Testis (tissue), 3 donors: ENCODE data around the gene RDX. TPM values are rescaled to one million over a fixed set of nuclear protein-coding genes. Genes with fewer than 3 reads are reported as not detected.

Experiments used
- DNase-seq: peaks from one replicate; pipeline ENCODE4 v3.0.0-alpha.2; 2019
- H3K27ac ChIP-seq, 2 donors: fragments of 200-600 bp; sonication (generic); one replicate each; pipeline ENCODE4 v1.5.1; 2019
- H3K27me3 ChIP-seq: fragments of 200-600 bp; sonication (generic); one replicate; pipeline ENCODE4 v1.5.1; 2019
- H3K36me3 ChIP-seq: fragments of 200-600 bp; sonication (generic); one replicate; pipeline ENCODE4 v1.5.1; 2017; ENCODE audit warnings: low read depth; ENCODE audit errors: missing control alignments
- H3K4me1 ChIP-seq: fragments of 200-600 bp; sonication (generic); one replicate; pipeline ENCODE4 v1.5.1; 2019
- H3K4me3 ChIP-seq, 2 donors: fragments of 200-600 bp; sonication (generic); one replicate each; pipeline ENCODE4 v1.5.1; 2017 to 2019
- H3K9me3 ChIP-seq: fragments of 200-600 bp; sonication (generic); one replicate; pipeline ENCODE4 v1.5.1; 2017
- CTCF ChIP-seq, 3 experiments: fragments of 450-650 bp in 2 of 3; fragments of 200-600 bp in 1 of 3; sonication (generic) in 1 of 3; IDR thresholded peaks; one replicate each; pipeline ENCODE4 v1.5.1; 2016 to 2019; ENCODE audit warnings: antibody characterized with exemption in 3 of 3, mild to moderate bottlenecking in 2 of 3, moderate library complexity in 1 of 3
- POLR2A ChIP-seq: fragments of 450-650 bp; IDR thresholded peaks from one replicate; pipeline ENCODE4 v1.6.1; 2017; ENCODE audit warnings: antibody characterized with exemption, mild to moderate bottlenecking, moderate library complexity
- WGBS, 2 donors: methylation state at CpG; one replicate each; pipeline ENCODE4 v1.1.5; 2018; 5-methylcytosine and 5-hydroxymethylcytosine counted together
- intact Hi-C: fragments of 100-400 bp; cut with DNase I; formaldehyde crosslinking; loops from one replicate; pipeline ENCODE4 v1.15.1; 2023; ENCODE audit warnings: low total_unique reads
- polyA plus RNA-seq: library from polyadenylated mRNA; stranded (reverse); fragments of 350-450 nt; fragmentation: Illumina TruSeq; extraction: RNeasy Lipid Tissue Mini Kit (QIAGEN cat#74804); gene quantifications from one replicate; pipeline ENCODE4 v1.2.3, GENCODE V29; 2014; ENCODE audit warnings: low read depth, low replicate concordance; ENCODE audit not compliant: insufficient read depth
- total RNA-seq, 2 donors: library from RNA; depleted of rRNA; stranded (reverse); fragments of >200 nt; gene quantifications; one replicate each; pipeline ENCODE4 v1.2.3, GENCODE V29; 2016

Gene RDX
- total and polyA plus RNA-seq, 3 donors from 2014 or later, result 39.8 to 170 (median 144) TPM

- intact Hi-C loops, result no loop called here
- TF ChIP-seq CTCF (IDR thresholded peaks at IDR 0.05) (no peak), POLR2A (no peak)
These were observed 42.3 kb upstream of the RDX start for GRCh38 chr11:110338684-110339083.

GRCh38 chr11:110337570-110338193 is 41.3 kb upstream of the RDX start:
- H3K9me3 ChIP-seq, result no peaks in the 10 kb centered on the region
- no peak overlapping the region for H3K27ac ChIP-seq
- DNase-seq, result no peak
- TF ChIP-seq CTCF (IDR thresholded peaks at IDR 0.05) (no peak), POLR2A (no peak)
- 60 to 76% methylated on average over 4 of the region's 4 CpGs for WGBS, 2 donors
- intact Hi-C loops, result no loop called here
- no peaks in the 10 kb centered on the region for H3K36me3 ChIP-seq
- H3K27me3 ChIP-seq, result no peaks in the 10 kb centered on the region
- H3K4me1 ChIP-seq, result no peaks in the 10 kb centered on the region
- H3K4me3 ChIP-seq, result no peak overlapping the region

More at GRCh38 chr11:110338684-110339083, 42.3 kb upstream of the RDX start:
- no peak overlapping the region for H3K4me3 ChIP-seq
- no peaks in the 10 kb centered on the region for H3K4me1 ChIP-seq
- no peak overlapping the region for H3K27ac ChIP-seq
- H3K27me3 ChIP-seq, result no peaks in the 10 kb centered on the region
- DNase-seq, result no peak
- no peaks in the 10 kb centered on the region for H3K9me3 ChIP-seq
- H3K36me3 ChIP-seq, result no peaks in the 10 kb centered on the region
- 71 to 81% methylated on average over 5 of the region's 5 CpGs for WGBS, 2 donors

GRCh38 chr11:110336054-110336453 is 39.6 kb upstream of the RDX start:
- Histone ChIP-seq H3K4me3 (no peak overlapping the region), H3K4me1 (no peaks in the 10 kb centered on the region), H3K36me3 (no peaks in the 10 kb centered on the region), H3K9me3 (no peaks in the 10 kb centered on the region), H3K27ac (no peak overlapping the region), H3K27me3 (no peaks in the 10 kb centered on the region)
- 77 to 84% methylated on average over 3 of the region's 3 CpGs for whole genome bisulfite sequencing, 2 donors
- no peak for DNase-seq
- TF ChIP-seq POLR2A (no peak), CTCF (IDR thresholded peaks at IDR 0.05) (no peak)
- intact Hi-C loops, result no loop called here

GRCh38 chr11:110335358-110335757 is 38.9 kb upstream of the RDX start:
- whole genome bisulfite sequencing, 2 donors, result 79 to 88% methylated on average over 4 of the region's 4 CpGs
- TF ChIP-seq POLR2A (no peak), CTCF (IDR thresholded peaks at IDR 0.05) (no peak)
- no peaks in the 10 kb centered on the region for H3K36me3 ChIP-seq
- intact Hi-C loops, result no loop called here
- no peaks in the 10 kb centered on the region for H3K9me3 ChIP-seq
- H3K4me1 ChIP-seq, result no peaks in the 10 kb centered on the region
- H3K27ac ChIP-seq, result no peak overlapping the region
- DNase-seq, result no peak
- H3K4me3 ChIP-seq, result no peak overlapping the region
- H3K27me3 ChIP-seq, result no peaks in the 10 kb centered on the region

- Histone ChIP-seq H3K9me3 (no peaks in the 10 kb centered on the region), H3K36me3 (no peaks in the 10 kb centered on the region), H3K27ac (no peak overlapping the region), H3K4me1 (no peaks in the 10 kb centered on the region), H3K4me3 (no peak overlapping the region), H3K27me3 (no peaks in the 10 kb centered on the region)
- TF ChIP-seq CTCF (IDR thresholded peaks at IDR 0.05), result no peak
- TF ChIP-seq POLR2A, result no peak
- intact Hi-C loops, result no loop called here
- WGBS, 2 donors, result 50 to 65% methylated on average over 1 of the region's 1 CpG
- DNase-seq, result no peak
These were observed 35.2 kb upstream of the RDX start for GRCh38 chr11:110331626-110332025.
